ENCODE measurements around the gene DQX1.

Gene DQX1

GRCh38 chr2:74538881-74539339 is 12.9 kb upstream of the DQX1 start:
- Histone ChIP-seq H3K27ac (ENCODE audit: low read length) (no peak overlapping the region), H3K4me1 (ENCODE audit: control insufficient read depth in 1 of 2, insufficient read depth in 2 of 2, low read length in 2 of 2) (no peaks in the 10 kb centered on the region), H3K36me3 (ENCODE audit: control insufficient read depth in 1 of 2, insufficient read depth in 2 of 2, low read length in 2 of 2) (no peaks in the 10 kb centered on the region), H3K27me3 (ENCODE audit: low read depth, low read length) (no peaks in the 10 kb centered on the region), H3K9me3 (ENCODE audit: control insufficient read depth in 1 of 2, low read length in 2 of 2) (no peaks in the 10 kb centered on the region), H3K4me3 (ENCODE audit: low read depth in 1 of 2, low read length in 2 of 2) (no peak overlapping the region)

- Histone ChIP-seq H3K9me3 (ENCODE audit: control insufficient read depth in 1 of 2, low read length in 2 of 2) (no peaks in the 10 kb centered on the region), H3K4me3 (ENCODE audit: low read depth in 1 of 2, low read length in 2 of 2) (no peak overlapping the region), H3K27me3 (ENCODE audit: low read depth, low read length) (no peaks in the 10 kb centered on the region), H3K27ac (ENCODE audit: low read length) (no peak overlapping the region), H3K4me1 (ENCODE audit: control insufficient read depth in 1 of 2, insufficient read depth in 2 of 2, low read length in 2 of 2) (no peaks in the 10 kb centered on the region), H3K36me3 (ENCODE audit: control insufficient read depth in 1 of 2, insufficient read depth in 2 of 2, low read length in 2 of 2) (peaks cover 5 to 12% of the 10 kb centered on the region in 2 donors)
Measured at GRCh38 chr2:74537140-74537539, 11.1 kb upstream of the DQX1 start.

DNA sequence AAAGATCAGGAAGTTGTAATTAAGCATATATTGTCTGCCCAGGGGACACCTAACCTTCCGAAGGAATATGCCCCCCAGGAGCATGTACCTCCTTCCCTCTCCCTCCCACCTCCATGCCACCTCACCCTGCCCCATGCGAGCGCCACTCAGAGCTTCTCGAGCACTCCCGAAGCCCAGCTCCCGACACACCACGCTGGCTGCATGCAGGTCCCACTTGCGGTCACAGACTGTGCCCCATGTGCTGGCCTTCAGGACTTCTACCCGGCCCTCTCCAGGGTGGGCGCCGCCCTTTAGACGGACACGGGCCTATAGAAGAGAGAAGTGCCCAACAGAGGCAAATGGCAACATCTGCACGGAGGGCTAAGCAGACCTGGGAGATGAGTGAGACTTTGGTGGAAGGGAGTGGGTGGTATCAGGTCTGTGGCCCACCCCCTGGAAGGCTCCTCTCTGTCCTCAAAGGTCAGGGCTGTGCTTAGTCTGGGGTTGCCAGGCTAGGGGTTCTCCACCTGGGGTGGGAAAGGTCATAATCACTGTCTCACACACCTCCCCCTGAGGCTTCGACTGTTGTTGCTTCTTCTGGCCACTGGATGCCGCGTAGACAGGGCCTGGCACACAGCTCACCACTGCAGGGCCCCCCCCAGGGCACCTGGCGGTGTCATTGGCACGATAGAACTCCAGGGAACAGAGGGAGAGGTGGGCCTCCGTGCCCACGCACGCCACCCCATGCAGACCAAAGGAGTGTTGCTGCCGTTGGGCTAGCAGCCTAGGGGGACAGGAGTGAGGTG is 10.3 kb upstream of the DQX1 start:
- Histone ChIP-seq H3K9me3 (ENCODE audit: control insufficient read depth in 1 of 2, low read length in 2 of 2) (no peaks in the 10 kb centered on the region), H3K27ac (ENCODE audit: low read length) (no peak overlapping the region), H3K4me3 (ENCODE audit: low read depth in 1 of 2, low read length in 2 of 2) (no peak overlapping the region), H3K4me1 (ENCODE audit: control insufficient read depth in 1 of 2, insufficient read depth in 2 of 2, low read length in 2 of 2) (peaks cover 3 to 4% of the 10 kb centered on the region in 2 donors), H3K27me3 (ENCODE audit: low read depth, low read length) (no peaks in the 10 kb centered on the region), H3K36me3 (ENCODE audit: control insufficient read depth in 1 of 2, insufficient read depth in 2 of 2, low read length in 2 of 2) (peaks cover 5 to 12% of the 10 kb centered on the region in 2 donors)

GRCh38 chr2:74535440-74535965 is 9.5 kb upstream of the DQX1 start:
- peaks cover 10 to 12% of the 10 kb centered on the region in 2 donors for H3K4me1 ChIP-seq (ENCODE audit: control insufficient read depth in 1 of 2, insufficient read depth in 2 of 2, low read length in 2 of 2)
- H3K36me3 ChIP-seq (ENCODE audit: control insufficient read depth in 1 of 2, insufficient read depth in 2 of 2, low read length in 2 of 2): peaks cover 5 to 12% of the 10 kb centered on the region in 2 donors
- no peak overlapping the region for H3K27ac ChIP-seq (ENCODE audit: low read length)
- no peaks in the 10 kb centered on the region for H3K27me3 ChIP-seq (ENCODE audit: low read depth, low read length)
- no peaks in the 10 kb centered on the region for H3K9me3 ChIP-seq (ENCODE audit: control insufficient read depth in 1 of 2, low read length in 2 of 2)
- H3K4me3 ChIP-seq (ENCODE audit: low read depth in 1 of 2, low read length in 2 of 2): no peak overlapping the region

DNA sequence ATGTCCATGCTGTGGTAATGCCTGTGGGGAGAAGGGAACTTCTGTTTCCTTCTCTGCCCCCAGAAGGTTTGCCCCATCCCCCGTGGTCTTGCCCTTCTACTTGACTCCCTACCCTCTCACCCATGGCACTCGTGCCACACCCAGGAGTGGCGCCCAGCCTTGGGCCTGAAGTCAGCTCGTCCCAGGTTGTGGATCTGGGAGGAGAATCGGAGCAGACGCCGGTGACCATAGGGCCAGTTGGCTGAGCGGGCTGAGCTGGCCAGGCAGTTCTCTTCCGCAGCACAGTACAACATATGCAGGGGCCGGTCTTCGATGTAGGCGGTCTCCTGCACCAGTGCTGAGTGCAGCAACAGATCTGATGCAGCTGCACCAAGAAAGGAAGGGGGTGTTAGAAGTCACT is 8.4 kb upstream of the DQX1 start:
- H3K4me3 ChIP-seq (ENCODE audit: low read depth in 1 of 2, low read length in 2 of 2): no peak overlapping the region
- peaks cover 5 to 12% of the 10 kb centered on the region in 2 donors for H3K36me3 ChIP-seq (ENCODE audit: control insufficient read depth in 1 of 2, insufficient read depth in 2 of 2, low read length in 2 of 2)
- peaks cover 10 to 12% of the 10 kb centered on the region in 2 donors for H3K4me1 ChIP-seq (ENCODE audit: control insufficient read depth in 1 of 2, insufficient read depth in 2 of 2, low read length in 2 of 2)
- H3K27ac ChIP-seq (ENCODE audit: low read length): no peak overlapping the region
- H3K9me3 ChIP-seq (ENCODE audit: control insufficient read depth in 1 of 2, low read length in 2 of 2): no peaks in the 10 kb centered on the region
- H3K27me3 ChIP-seq (ENCODE audit: low read depth, low read length): no peaks in the 10 kb centered on the region

DNA sequence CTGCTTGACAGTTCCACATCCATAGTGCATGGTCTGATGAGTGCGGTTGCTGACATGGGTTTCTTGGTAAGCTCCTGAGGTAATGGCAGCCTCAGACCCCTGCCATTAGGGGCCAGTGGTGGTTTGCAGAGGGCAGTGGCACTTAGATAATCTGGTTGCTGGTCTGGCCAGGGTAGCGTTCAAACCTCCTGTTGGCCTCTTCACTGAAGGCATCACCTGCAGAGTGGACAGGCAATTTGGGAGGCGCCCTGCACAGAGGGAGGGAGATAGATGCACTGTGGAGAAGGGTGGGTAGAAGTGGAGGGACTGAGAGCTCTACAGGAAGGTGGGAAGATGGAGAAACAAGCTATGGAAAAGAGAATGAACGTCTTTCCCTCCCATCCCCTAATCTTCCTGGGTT is 7.4 kb upstream of the DQX1 start:
- peaks cover 5 to 12% of the 10 kb centered on the region in 2 donors for H3K36me3 ChIP-seq (ENCODE audit: control insufficient read depth in 1 of 2, insufficient read depth in 2 of 2, low read length in 2 of 2)
- H3K9me3 ChIP-seq (ENCODE audit: control insufficient read depth in 1 of 2, low read length in 2 of 2): no peaks in the 10 kb centered on the region

GRCh38 chr2:74532222-74532621 is 6.2 kb upstream of the DQX1 start:
- H3K4me3 ChIP-seq (ENCODE audit: low read depth in 1 of 2, low read length in 2 of 2): no peak overlapping the region
- H3K9me3 ChIP-seq (ENCODE audit: control insufficient read depth in 1 of 2, low read length in 2 of 2): no peaks in the 10 kb centered on the region
- H3K27me3 ChIP-seq (ENCODE audit: low read depth, low read length): no peaks in the 10 kb centered on the region
- peaks cover 10 to 23% of the 10 kb centered on the region in 2 donors for H3K36me3 ChIP-seq (ENCODE audit: control insufficient read depth in 1 of 2, insufficient read depth in 2 of 2, low read length in 2 of 2)
- H3K27ac ChIP-seq (ENCODE audit: low read length): no peak overlapping the region
- H3K4me1 ChIP-seq (ENCODE audit: control insufficient read depth in 1 of 2, insufficient read depth in 2 of 2, low read length in 2 of 2): peaks cover 16 to 25% of the 10 kb centered on the region in 2 donors

More for the DNA sequence above, 7.4 kb upstream of the DQX1 start:
- Histone ChIP-seq H3K27ac (ENCODE audit: low read length) (no peak overlapping the region), H3K4me1 (ENCODE audit: control insufficient read depth in 1 of 2, insufficient read depth in 2 of 2, low read length in 2 of 2) (peaks cover 14 to 17% of the 10 kb centered on the region in 2 donors), H3K4me3 (ENCODE audit: low read depth in 1 of 2, low read length in 2 of 2) (no peak overlapping the region), H3K27me3 (ENCODE audit: low read depth, low read length) (no peaks in the 10 kb centered on the region)

- Histone ChIP-seq H3K27ac (ENCODE audit: low read length) (no peak overlapping the region), H3K36me3 (ENCODE audit: control insufficient read depth in 1 of 2, insufficient read depth in 2 of 2, low read length in 2 of 2) (peaks cover 15 to 29% of the 10 kb centered on the region in 2 donors)
Measured at GRCh38 chr2:74531666-74532065, 5.6 kb upstream of the DQX1 start.

GRCh38 chr2:74530239-74531187 is 4.5 kb upstream of the DQX1 start:
- H3K4me1 ChIP-seq (ENCODE audit: control insufficient read depth in 1 of 2, insufficient read depth in 2 of 2, low read length in 2 of 2): peaks cover 16 to 25% of the 10 kb centered on the region in 2 donors
- H3K4me3 ChIP-seq (ENCODE audit: low read depth in 1 of 2, low read length in 2 of 2): peak overlapping the region; percentile 96 to 99
- H3K9me3 ChIP-seq (ENCODE audit: control insufficient read depth in 1 of 2, low read length in 2 of 2): no peaks in the 10 kb centered on the region
- H3K27ac ChIP-seq (ENCODE audit: low read length): peak overlapping the region; percentile 70
- peaks cover 18 to 40% of the 10 kb centered on the region in 2 donors for H3K36me3 ChIP-seq (ENCODE audit: control insufficient read depth in 1 of 2, insufficient read depth in 2 of 2, low read length in 2 of 2)
- no peaks in the 10 kb centered on the region for H3K27me3 ChIP-seq (ENCODE audit: low read depth, low read length)

More at GRCh38 chr2:74531666-74532065, 5.6 kb upstream of the DQX1 start:
- H3K27me3 ChIP-seq (ENCODE audit: low read depth, low read length): no peaks in the 10 kb centered on the region
- H3K4me1 ChIP-seq (ENCODE audit: control insufficient read depth in 1 of 2, insufficient read depth in 2 of 2, low read length in 2 of 2): peaks cover 16 to 25% of the 10 kb centered on the region in 2 donors
- peak overlapping the region in 1 of 2 donors; percentile 96 for H3K4me3 ChIP-seq (ENCODE audit: low read depth in 1 of 2, low read length in 2 of 2)
- no peaks in the 10 kb centered on the region for H3K9me3 ChIP-seq (ENCODE audit: control insufficient read depth in 1 of 2, low read length in 2 of 2)

DNA sequence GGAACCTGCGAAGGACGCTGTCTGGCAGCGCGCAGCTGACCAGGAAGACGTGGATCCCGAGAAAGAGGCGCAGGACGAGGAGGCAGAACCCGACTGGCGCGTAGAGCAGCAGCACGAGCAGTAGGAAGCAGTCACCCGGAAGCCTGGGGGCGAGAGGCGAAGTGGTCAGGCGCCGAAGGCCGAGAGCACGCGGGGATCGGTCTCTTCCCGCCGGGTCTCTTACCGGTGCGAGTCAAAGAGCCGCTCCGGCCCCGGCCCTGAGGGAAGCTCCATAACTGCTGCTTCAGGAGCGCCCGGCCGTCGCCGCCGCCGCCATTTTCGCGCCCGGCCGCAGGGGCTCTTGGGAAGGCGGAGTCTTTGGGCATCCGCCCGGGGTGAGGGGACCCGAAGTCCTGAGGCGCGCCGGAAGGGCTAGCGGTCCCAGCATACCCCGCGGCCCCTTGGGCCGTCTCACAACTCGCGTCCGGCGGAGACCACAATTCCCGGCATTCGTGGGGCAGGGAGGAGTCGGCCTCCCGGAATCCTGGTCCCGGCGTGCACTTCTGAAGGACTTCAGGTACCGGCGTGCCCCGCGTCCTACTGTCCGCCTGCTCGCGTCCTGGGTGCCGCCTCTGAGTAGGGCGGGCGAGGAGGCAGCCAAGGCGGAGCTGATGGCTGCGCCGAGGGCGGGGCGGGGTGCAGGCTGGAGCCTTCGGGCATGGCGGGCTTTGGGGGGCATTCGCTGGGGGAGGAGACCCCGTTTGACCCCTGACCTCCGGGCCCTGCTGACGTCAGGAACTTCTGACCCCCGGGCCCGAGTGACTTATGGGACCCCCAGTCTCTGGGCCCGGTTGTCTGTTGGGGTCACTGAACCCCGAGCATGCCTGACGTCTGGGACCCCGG is 3.6 kb upstream of the DQX1 start, which contains the start of the genes AUP1 and HTRA2:
TSS of gene AUP1 (minus strand) at position 350 of the 882 bp plus-strand sequence. CDS start at position 273, 77 bp downstream.
TSS of gene HTRA2 (plus strand) at position 577 of the 882 bp plus-strand sequence. CDS start at position 651, 74 bp downstream.
- Histone ChIP-seq H3K4me3 (ENCODE audit: low read depth in 1 of 2, low read length in 2 of 2) (peak within 1 kb of the TSS; percentile 96 to 99), H3K9me3 (ENCODE audit: control insufficient read depth in 1 of 2, low read length in 2 of 2) (no peaks in the 10 kb centered on the region), H3K4me1 (ENCODE audit: control insufficient read depth in 1 of 2, insufficient read depth in 2 of 2, low read length in 2 of 2) (peaks cover 16 to 25% of the 10 kb centered on the region in 2 donors), H3K36me3 (ENCODE audit: control insufficient read depth in 1 of 2, insufficient read depth in 2 of 2, low read length in 2 of 2) (peaks cover 18 to 42% of the 10 kb centered on the region in 2 donors), H3K27me3 (ENCODE audit: low read depth, low read length) (no peaks in the 10 kb centered on the region), H3K27ac (ENCODE audit: low read length) (peak within 1 kb of the TSS; percentile 81)

Measured in muscle layer of duodenum (tissue), 2 donors.